Smooth muscle cell (in vitro differentiated cells): ENCODE data around the gene HAND2. TPM values are rescaled to one million over a fixed set of nuclear protein-coding genes. Genes with fewer than 3 reads are reported as not detected.

Experiments used
- DNase-seq: peaks from one replicate; lab custom pipeline; 2025; ENCODE audit not compliant: unreplicated experiment; lab: John Stamatoyannopoulos, UW
- H2AFZ ChIP-seq: fragments of 200-600 bp; sonication (generic); 2 replicates; pipeline ENCODE4 v1.6.0; 2016; ENCODE audit warnings: antibody characterized with exemption, low read depth, mild to moderate bottlenecking
- H3F3A ChIP-seq: fragments of 200-600 bp; sonication (generic); 2 replicates; pipeline ENCODE4 v1.6.0; 2017; ENCODE audit warnings: antibody characterized with exemption, low read depth
- H3K27ac ChIP-seq: fragments of 200-600 bp; sonication (generic); 2 replicates; pipeline ENCODE4 v1.5.1; 2016; ENCODE audit warnings: low read depth, mild to moderate bottlenecking
- H3K27me3 ChIP-seq: fragments of 200-600 bp; sonication (generic); 2 replicates; pipeline ENCODE4 v1.6.1; 2016; ENCODE audit warnings: low read depth, mild to moderate bottlenecking
- H3K36me3 ChIP-seq: fragments of 200-600 bp; sonication (generic); 2 replicates; pipeline ENCODE4 v1.5.1; 2016; ENCODE audit warnings: low read depth
- H3K4me1 ChIP-seq: fragments of 200-600 bp; sonication (generic); 2 replicates; pipeline ENCODE4 v1.5.1; 2016; ENCODE audit warnings: low read depth
- H3K4me2 ChIP-seq: fragments of 200-600 bp; sonication (generic); 2 replicates; pipeline ENCODE4 v1.6.0; 2016; ENCODE audit warnings: mild to moderate bottlenecking
- H3K4me3 ChIP-seq: fragments of 200-600 bp; sonication (generic); 2 replicates; pipeline ENCODE4 v1.5.1; 2016; ENCODE audit warnings: mild to moderate bottlenecking
- H3K79me2 ChIP-seq: fragments of 200-600 bp; sonication (generic); 2 replicates; pipeline ENCODE4 v1.6.0; 2016; ENCODE audit warnings: low read depth, mild to moderate bottlenecking
- H3K9ac ChIP-seq: fragments of 200-600 bp; sonication (generic); 2 replicates; pipeline ENCODE4 v1.6.0; 2016; ENCODE audit warnings: low read depth
- H3K9me3 ChIP-seq: fragments of 200-600 bp; sonication (generic); replicated peaks from 2 replicates; pipeline ENCODE4 v1.5.1; 2016; ENCODE audit warnings: low read depth
- H4K20me1 ChIP-seq: fragments of 200-600 bp; sonication (generic); 2 replicates; pipeline ENCODE4 v1.6.0; 2016; ENCODE audit warnings: low read depth
- CTCF ChIP-seq: fragments of 200-600 bp; sonication (generic); IDR thresholded peaks from 2 replicates; pipeline ENCODE4 v1.5.1; 2017; ENCODE audit warnings: borderline replicate concordance, mild to moderate bottlenecking, antibody characterized with exemption; ENCODE audit not compliant: insufficient read depth, poor library complexity, severe bottlenecking
- WGBS: methylation state at CpG from one replicate; pipeline ENCODE4 v1.1.7; 2016; ENCODE audit warnings: low lambda C conversion rate; 5-methylcytosine and 5-hydroxymethylcytosine counted together
- polyA plus RNA-seq: library from polyadenylated mRNA; unstranded; fragments of >200 nt; fragmentation: Nextera tagmentation; extraction: Ambion mirVana; gene quantifications from 2 replicates; pipeline ENCODE4 v1.2.1, GENCODE V29; 2016
- total RNA-seq: library from RNA; depleted of rRNA; stranded (reverse); fragments of >200 nt; gene quantifications from 2 replicates; pipeline ENCODE4 v1.2.3, GENCODE V29; 2014

The HAND2 gene
- total and polyA plus RNA-seq, 2 experiments from 2014 or later, result 265 to 324 TPM

GRCh38 chr4:173517781-173518424 is 12.1 kb downstream of the HAND2 start:
- H3K4me3 ChIP-seq, result peak overlapping the region; percentile 63
- 2% methylated on average over 24 of the region's 24 CpGs for WGBS
- H3K4me2 ChIP-seq, result peak overlapping the region; percentile 87
- H3F3A ChIP-seq, result peaks cover 38% of the 10 kb centered on the region
- TF ChIP-seq CTCF, result no peak
- no peaks in the 10 kb centered on the region for H3K27me3 ChIP-seq
- peak overlapping the region; percentile 97 for H3K27ac ChIP-seq
- H3K4me1 ChIP-seq, result peaks cover 21% of the 10 kb centered on the region
- peak overlapping the region; percentile 27 for H2AFZ ChIP-seq
- no peaks in the 10 kb centered on the region for H3K36me3 ChIP-seq
- H3K9ac ChIP-seq, result peak overlapping the region; percentile 81
- peaks cover 62% of the 10 kb centered on the region for H3K79me2 ChIP-seq
- no peaks in the 10 kb centered on the region for H3K9me3 ChIP-seq
- no peak for DNase-seq
- no peaks in the 10 kb centered on the region for H4K20me1 ChIP-seq

GRCh38 chr4:173516621-173517524 is 13.2 kb downstream of the HAND2 start:
- Histone ChIP-seq H3K4me3 (peak overlapping the region; percentile 63), H3K27ac (peak overlapping the region; percentile 97), H3K79me2 (peaks cover 72% of the 10 kb centered on the region), H3K9me3 (no peaks in the 10 kb centered on the region), H2AFZ (peak overlapping the region; percentile 63), H3K36me3 (no peaks in the 10 kb centered on the region), H3K4me1 (peaks cover 20% of the 10 kb centered on the region), H3K9ac (peak overlapping the region; percentile 81), H3K4me2 (peak overlapping the region; percentile 87), H3K27me3 (no peaks in the 10 kb centered on the region), H4K20me1 (no peaks in the 10 kb centered on the region), H3F3A (peaks cover 38% of the 10 kb centered on the region)
- TF ChIP-seq CTCF, result no peak
- WGBS, result 3% methylated on average over 47 of the region's 48 CpGs
- DNase-seq, result no peak

- Histone ChIP-seq H3K36me3 (no peaks in the 10 kb centered on the region), H3K4me1 (peaks cover 16% of the 10 kb centered on the region), H4K20me1 (no peaks in the 10 kb centered on the region), H3K4me2 (peak overlapping the region; percentile 87), H2AFZ (no peak overlapping the region), H3K79me2 (peaks cover 86% of the 10 kb centered on the region), H3K9me3 (no peaks in the 10 kb centered on the region), H3K4me3 (peak overlapping the region; percentile 63), H3K27ac (peak overlapping the region; percentile 97), H3K9ac (no peak overlapping the region), H3F3A (peaks cover 27% of the 10 kb centered on the region), H3K27me3 (no peaks in the 10 kb centered on the region)
- no peak for DNase-seq
- WGBS, result 61% methylated on average over 4 of the region's 4 CpGs
- TF ChIP-seq CTCF, result no peak
Observed at GRCh38 chr4:173515458-173515857, 14.6 kb downstream of the HAND2 start.
